ENCODE data around the gene RALGPS1.

DNA sequence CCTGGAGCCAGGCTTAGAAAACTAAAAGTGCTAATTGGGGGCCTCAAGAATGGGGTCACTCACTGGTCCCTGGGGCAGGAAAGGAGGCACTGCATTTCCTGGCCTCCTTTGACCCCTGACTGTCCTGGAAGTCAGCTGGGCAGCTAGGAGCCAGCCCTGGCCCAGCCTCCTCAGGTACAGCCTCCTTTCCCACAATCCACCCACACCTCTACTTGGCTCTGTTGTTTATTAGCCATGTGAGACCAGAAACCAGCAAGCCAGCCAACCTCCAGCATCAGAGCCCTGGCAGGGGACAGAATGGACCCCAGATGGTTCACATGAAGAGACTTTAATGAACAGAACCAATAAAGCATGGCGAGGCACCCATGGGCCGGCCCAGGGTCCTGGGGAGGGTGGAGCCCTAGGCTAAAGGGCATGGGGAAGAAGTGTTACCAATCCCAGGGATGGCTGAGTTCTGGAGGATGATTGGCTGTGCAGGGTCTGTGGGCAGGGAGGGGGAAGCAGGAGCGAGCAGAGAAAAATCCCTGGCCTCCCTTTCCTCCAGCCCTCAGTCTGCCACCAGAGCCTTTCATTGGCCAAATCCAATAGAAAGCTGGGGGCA, 263.2 kb downstream of the RALGPS1 start:
- TF ChIP-seq, protein P1, sequence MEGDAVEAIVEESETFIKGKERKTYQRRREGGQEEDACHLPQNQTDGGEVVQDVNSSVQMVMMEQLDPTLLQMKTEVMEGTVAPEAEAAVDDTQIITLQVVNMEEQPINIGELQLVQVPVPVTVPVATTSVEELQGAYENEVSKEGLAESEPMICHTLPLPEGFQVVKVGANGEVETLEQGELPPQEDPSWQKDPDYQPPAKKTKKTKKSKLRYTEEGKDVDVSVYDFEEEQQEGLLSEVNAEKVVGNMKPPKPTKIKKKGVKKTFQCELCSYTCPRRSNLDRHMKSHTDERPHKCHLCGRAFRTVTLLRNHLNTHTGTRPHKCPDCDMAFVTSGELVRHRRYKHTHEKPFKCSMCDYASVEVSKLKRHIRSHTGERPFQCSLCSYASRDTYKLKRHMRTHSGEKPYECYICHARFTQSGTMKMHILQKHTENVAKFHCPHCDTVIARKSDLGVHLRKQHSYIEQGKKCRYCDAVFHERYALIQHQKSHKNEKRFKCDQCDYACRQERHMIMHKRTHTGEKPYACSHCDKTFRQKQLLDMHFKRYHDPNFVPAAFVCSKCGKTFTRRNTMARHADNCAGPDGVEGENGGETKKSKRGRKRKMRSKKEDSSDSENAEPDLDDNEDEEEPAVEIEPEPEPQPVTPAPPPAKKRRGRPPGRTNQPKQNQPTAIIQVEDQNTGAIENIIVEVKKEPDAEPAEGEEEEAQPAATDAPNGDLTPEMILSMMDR (IDR thresholded peaks at IDR 0.05; ENCODE audit: low read depth, low read length) = no peak
- TF ChIP-seq POLR2A (IDR thresholded peaks at IDR 0.05; ENCODE audit: extremely low read depth, insufficient read length) (no peak), MYC (IDR thresholded peaks at IDR 0.05; ENCODE audit: low read depth, low read length) (no peak)
- TF ChIP-seq, protein P2, sequence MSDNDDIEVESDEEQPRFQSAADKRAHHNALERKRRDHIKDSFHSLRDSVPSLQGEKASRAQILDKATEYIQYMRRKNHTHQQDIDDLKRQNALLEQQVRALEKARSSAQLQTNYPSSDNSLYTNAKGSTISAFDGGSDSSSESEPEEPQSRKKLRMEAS (IDR thresholded peaks at IDR 0.05; ENCODE audit: low read depth, low read length) = no peak
